Testis (tissue), 2 donors: ENCODE measurements around the gene CBX8.

Experiments used
- CTCF ChIP-seq, 3 experiments: fragments of 450-650 bp in 2 of 3; fragments of 200-600 bp in 1 of 3; sonication (generic) in 1 of 3; IDR thresholded peaks; one replicate each; pipeline ENCODE4 v1.5.1; 2016 to 2019; ENCODE audit warnings: antibody characterized with exemption in 3 of 3, mild to moderate bottlenecking in 2 of 3, moderate library complexity in 1 of 3
- POLR2A ChIP-seq: fragments of 450-650 bp; IDR thresholded peaks from one replicate; pipeline ENCODE4 v1.6.1; 2017; ENCODE audit warnings: antibody characterized with exemption, mild to moderate bottlenecking, moderate library complexity

GRCh38 chr17:79824234-79824633 is 27.4 kb upstream of the CBX8 start:
- TF ChIP-seq CTCF (IDR thresholded peaks at IDR 0.05) (no peak), POLR2A (no peak)
